Measurements from ENCODE around the gene AP2S1. TPM values are rescaled to one million over a fixed set of nuclear protein-coding genes. Genes with fewer than 3 reads are reported as not detected.

The AP2S1 gene
- total and polyA plus RNA-seq, 2 of the 8 experiments (the other 6 are each of a cell fraction or from before 2014, with no cell fraction given), result 195 to 211 TPM

- peaks cover 3 to 13% (median 9%) of the 10 kb centered on the region in 4 experiments; a peak in 6 of 7 replicates for H3K4me1 ChIP-seq (replicated peaks in 1 of 4; ENCODE audit: control insufficient read depth in 3 of 4, insufficient read depth in 4 of 4, low read length in 3 of 4)
- no peak overlapping the region for H4K91ac ChIP-seq (replicated peaks; ENCODE audit: insufficient read length, low read length)
- no peak overlapping the region for H3K18ac ChIP-seq (ENCODE audit: extremely low read depth, low read length)
- no peak overlapping the region for H2AK5ac ChIP-seq (ENCODE audit: low read depth, low read length)
- H3K27ac ChIP-seq (ENCODE audit: low read depth, low read length), result no peak overlapping the region
- ChIA-PET CTCF (ENCODE audit: partially characterized antibody) (interaction anchor here (1.4 to 2.4 kb wide), 3 partner anchors 22 to 202 kb away, joined by 7 to 8 read pairs (median 7); no protein-coding TSS in a partner anchor), POLR2A (ENCODE audit: partially characterized antibody) (interaction anchor here (0.7 to 18.4 kb wide), 33 partner anchors 9 to 369 kb away, joined by 3 to 333 read pairs (median 7); partner anchors contain the start of genes AP2S1 and ARHGAP35)
- no peak for DNase-seq (ENCODE audit: low read depth in 1 of 2, low spot score in 2 of 2)
- H3K4ac ChIP-seq (replicated peaks; ENCODE audit: insufficient read length, low read depth, low read length), result no peak overlapping the region
- H2BK12ac ChIP-seq (ENCODE audit: low read depth, low read length), result peak overlapping the region; percentile 75
- peaks cover 2% of the 10 kb centered on the region; the same call in 1 of the 2 replicates for H3K79me1 ChIP-seq (ENCODE audit: low read depth, low read length)
- TF ChIP-seq USF2 (IDR thresholded peaks at IDR 0.05; ENCODE audit: low read length) (no peak), E2F6 (IDR thresholded peaks at IDR 0.05) (peak; percentile 40; the same call in 1 of the 2 replicates)
- peaks cover 29 to 44% of the 10 kb centered on the region in 2 experiments for H3K79me2 ChIP-seq (ENCODE audit: control insufficient read depth in 1 of 2, insufficient read depth in 2 of 2, low read length in 2 of 2)
- no peak overlapping the region for H3K14ac ChIP-seq (ENCODE audit: insufficient read length)
- H3K23me2 ChIP-seq (ENCODE audit: low read depth, low read length), result peaks cover 15% of the 10 kb centered on the region
- no peak overlapping the region; the same call in 1 of the 2 replicates for H2AFZ ChIP-seq (ENCODE audit: low read length)
- H3K27me3 ChIP-seq (replicated peaks in 1 of 4; ENCODE audit: control insufficient read depth in 3 of 4, extremely low read depth in 1 of 4, insufficient read depth in 3 of 4, low read length in 3 of 4), result no peaks in the 10 kb centered on the region; a peak in 1 of 7 replicates
- H3K9me3 ChIP-seq (ENCODE audit: insufficient read depth in 2 of 2, low read depth in 1 of 2, low read length in 1 of 2), result no peaks in the 10 kb centered on the region
- peak overlapping the region in 1 of 4 experiments; percentile 20; a peak in 2 of 7 replicates for H3K9ac ChIP-seq (replicated peaks in 1 of 4; ENCODE audit: extremely low read depth in 1 of 4, low read depth in 3 of 4, low read length in 3 of 4)
- H2BK5ac ChIP-seq (ENCODE audit: low read depth, low read length), result no peak overlapping the region; the same call in 1 of the 2 replicates
- peak overlapping the region; percentile 45 to 98; a peak in 3 of 4 replicates for H3K4me2 ChIP-seq (ENCODE audit: insufficient read depth in 1 of 2, low read depth in 2 of 2, low read length in 2 of 2)
- H4K8ac ChIP-seq (ENCODE audit: extremely low read depth, insufficient read depth, low read length), result no peak overlapping the region
- H4K20me1 ChIP-seq (replicated peaks in 1 of 2; ENCODE audit: control insufficient read depth in 1 of 2, insufficient read depth in 2 of 2, low read length in 2 of 2), result peaks cover 5 to 21% of the 10 kb centered on the region in 2 experiments
- 43% methylated on average over 9 of the region's 9 CpGs; no CpG with 5 or more reads in 1 of the 2 experiments for WGBS, 2 experiments (ENCODE audit: extremely low coverage in 1 of 2, insufficient coverage in 1 of 2, insufficient read length in 1 of 2, insufficient replicate concordance in 2 of 2, low coverage in 1 of 2, low lambda C conversion rate in 2 of 2, missing lambda C conversion rate in 1 of 2)
- FAIRE-seq, result no peak
- H3K56ac ChIP-seq (replicated peaks; ENCODE audit: insufficient read length, low read depth, low read length), result no peak overlapping the region
- peak overlapping the region; percentile 90; the same call in 1 of the 2 replicates for H2BK15ac ChIP-seq (ENCODE audit: low read length)
- H2BK20ac ChIP-seq (ENCODE audit: low read length), result no peak overlapping the region
- peaks cover 4 to 17% (median 6%) of the 10 kb centered on the region in 4 experiments; a peak in 7 of 8 replicates for H3K36me3 ChIP-seq (ENCODE audit: control insufficient read depth in 2 of 4, insufficient read depth in 4 of 4, low read length in 3 of 4)
- H3K4me3 ChIP-seq (ENCODE audit: extremely low read depth in 1 of 4, insufficient read depth in 2 of 4, low read depth in 3 of 4, low read length in 4 of 4), result peak overlapping the region in 1 of 4 experiments; percentile 37; a peak in 1 of 8 replicates
- H4K5ac ChIP-seq (ENCODE audit: insufficient read length, low read depth, low read length), result no peak overlapping the region
- H3K23ac ChIP-seq (ENCODE audit: insufficient read length), result no peak overlapping the region
- H2BK120ac ChIP-seq (replicated peaks; ENCODE audit: low read depth, low read length), result no peak overlapping the region
These were observed 61.7 kb downstream of the AP2S1 start for GRCh38 chr19:46788968-46789338.

All from H1 (cell line).